ENCODE data around the gene FKBP1A.

The FKBP1A gene

DNA sequence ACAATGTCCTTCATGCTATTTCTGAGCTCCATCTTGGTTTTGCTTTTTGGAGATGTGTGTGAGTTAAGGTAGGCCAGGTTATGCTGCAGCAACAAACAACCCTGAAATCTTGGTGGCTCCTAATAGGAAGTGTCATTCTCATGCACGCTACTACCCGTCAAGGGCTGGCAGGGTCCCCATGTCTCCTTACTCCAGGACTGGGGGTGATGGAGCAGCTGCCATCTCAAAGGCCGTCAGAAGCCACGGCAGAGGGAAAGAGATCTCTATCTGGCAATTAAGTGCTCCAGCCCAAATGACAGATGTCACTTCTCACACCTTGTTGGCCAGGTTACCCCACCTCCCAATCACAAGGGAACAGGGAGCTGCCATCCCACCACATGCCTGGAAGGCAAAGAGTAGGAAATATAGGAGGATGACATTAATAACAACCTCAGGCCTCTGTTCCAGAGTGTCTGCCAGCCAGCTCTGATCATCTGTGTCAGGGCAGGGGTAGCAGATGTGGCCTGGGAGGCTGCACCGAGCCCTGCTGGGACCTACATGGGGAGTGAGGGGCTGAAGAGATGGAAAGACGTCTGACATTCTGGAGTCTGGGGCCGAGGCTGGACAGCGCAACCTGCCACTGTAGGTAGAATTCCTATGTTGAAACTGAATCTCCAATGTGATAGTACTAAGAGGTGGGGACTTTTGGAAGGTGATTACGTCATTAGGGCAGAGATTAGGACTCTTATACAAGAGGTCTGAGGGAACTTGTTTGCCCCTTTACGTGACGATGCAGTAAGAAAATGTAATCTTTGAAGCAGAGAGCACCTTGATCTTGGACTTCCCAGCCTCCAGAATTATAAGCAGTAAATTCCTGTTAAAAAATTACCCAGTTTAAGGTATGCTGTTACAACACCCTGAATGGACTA, 59.1 kb downstream of the FKBP1A start:
- no peak for DNase-seq (ENCODE audit: extremely low spot score)
- ChIA-PET POLR2A (no interaction called here), CTCF (no interaction called here)
- TF ChIP-seq CTBP1 (IDR thresholded peaks at IDR 0.05; ENCODE audit: borderline replicate concordance), result no peak
- no peak for TF ChIP-seq FOXM1 (IDR thresholded peaks at IDR 0.05; ENCODE audit: borderline replicate concordance)
- no peak for TF ChIP-seq SP1 (IDR thresholded peaks at IDR 0.05)
- TF ChIP-seq SUZ12 (IDR thresholded peaks at IDR 0.05), result no peak
- TF ChIP-seq ELF4 (IDR thresholded peaks at IDR 0.05), result no peak
- no peak for TF ChIP-seq LEF1 (IDR thresholded peaks at IDR 0.05; ENCODE audit: borderline replicate concordance)
- no peak for TF ChIP-seq NFRKB (IDR thresholded peaks at IDR 0.05)
- TF ChIP-seq BHLHE40 (IDR thresholded peaks at IDR 0.05; ENCODE audit: borderline replicate concordance), result no peak
- no peak for TF ChIP-seq HDGF (IDR thresholded peaks at IDR 0.05; ENCODE audit: borderline replicate concordance)

DNA sequence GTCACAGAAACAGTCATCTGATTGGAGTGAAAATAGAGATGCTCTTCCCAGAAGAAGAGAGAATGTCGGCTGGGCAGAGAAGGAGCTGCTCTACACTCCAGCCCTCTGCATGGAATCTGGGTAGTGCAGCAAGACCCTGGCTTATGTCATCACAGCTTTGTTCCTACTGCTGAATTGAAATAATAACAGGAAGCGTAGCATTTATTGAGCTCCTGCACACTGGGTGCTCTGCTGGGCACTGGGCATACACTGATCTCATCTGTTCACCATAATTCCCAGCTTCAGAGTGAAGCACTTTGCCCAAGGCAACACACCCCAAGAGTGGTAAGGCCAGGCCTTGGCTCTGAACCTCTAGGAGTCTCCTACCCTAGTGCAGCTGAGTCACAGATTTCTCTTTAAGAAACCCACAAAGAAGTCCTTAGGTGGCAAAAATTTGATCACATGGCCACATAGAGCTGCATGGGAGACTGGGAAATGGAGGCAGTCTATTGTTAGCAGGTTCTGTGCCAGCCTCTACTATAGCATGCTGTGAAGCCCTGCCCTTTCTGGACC, 60.0 kb downstream of the FKBP1A start:
- TF ChIP-seq SP1 (IDR thresholded peaks at IDR 0.05), result no peak
- no peak for TF ChIP-seq CTBP1 (IDR thresholded peaks at IDR 0.05; ENCODE audit: borderline replicate concordance)
- no peak for TF ChIP-seq ZNF384 (IDR thresholded peaks at IDR 0.05)
- no peak for TF ChIP-seq BHLHE40 (IDR thresholded peaks at IDR 0.05; ENCODE audit: borderline replicate concordance)
- TF ChIP-seq FOXA1 (IDR thresholded peaks at IDR 0.05), result no peak
- no peak for TF ChIP-seq ELF4 (IDR thresholded peaks at IDR 0.05)
- no peak for TF ChIP-seq L3MBTL2 (conservative IDR thresholded peaks at IDR 0.05)
- TF ChIP-seq SUZ12 (IDR thresholded peaks at IDR 0.05), result no peak
- TF ChIP-seq, protein P1, sequence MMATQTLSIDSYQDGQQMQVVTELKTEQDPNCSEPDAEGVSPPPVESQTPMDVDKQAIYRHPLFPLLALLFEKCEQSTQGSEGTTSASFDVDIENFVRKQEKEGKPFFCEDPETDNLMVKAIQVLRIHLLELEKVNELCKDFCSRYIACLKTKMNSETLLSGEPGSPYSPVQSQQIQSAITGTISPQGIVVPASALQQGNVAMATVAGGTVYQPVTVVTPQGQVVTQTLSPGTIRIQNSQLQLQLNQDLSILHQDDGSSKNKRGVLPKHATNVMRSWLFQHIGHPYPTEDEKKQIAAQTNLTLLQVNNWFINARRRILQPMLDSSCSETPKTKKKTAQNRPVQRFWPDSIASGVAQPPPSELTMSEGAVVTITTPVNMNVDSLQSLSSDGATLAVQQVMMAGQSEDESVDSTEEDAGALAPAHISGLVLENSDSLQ (IDR thresholded peaks at IDR 0.05), result no peak
- no peak for TF ChIP-seq ARNT (IDR thresholded peaks at IDR 0.05)
- TF ChIP-seq NFRKB (IDR thresholded peaks at IDR 0.05), result no peak
- no peak for TF ChIP-seq FOXK2 (IDR thresholded peaks at IDR 0.05)
- no peak for TF ChIP-seq TARDBP (IDR thresholded peaks at IDR 0.05)
- no peak for TF ChIP-seq LEF1 (IDR thresholded peaks at IDR 0.05; ENCODE audit: borderline replicate concordance)
- no peak for TF ChIP-seq FOXM1 (IDR thresholded peaks at IDR 0.05; ENCODE audit: borderline replicate concordance)
- TF ChIP-seq HDGF (IDR thresholded peaks at IDR 0.05; ENCODE audit: borderline replicate concordance), result no peak
- ChIA-PET POLR2A (no interaction called here), CTCF (interaction anchor here (1.1 kb wide), 1 partner anchor 104 kb away, joined by 4 read pairs; no protein-coding TSS in a partner anchor)

DNA sequence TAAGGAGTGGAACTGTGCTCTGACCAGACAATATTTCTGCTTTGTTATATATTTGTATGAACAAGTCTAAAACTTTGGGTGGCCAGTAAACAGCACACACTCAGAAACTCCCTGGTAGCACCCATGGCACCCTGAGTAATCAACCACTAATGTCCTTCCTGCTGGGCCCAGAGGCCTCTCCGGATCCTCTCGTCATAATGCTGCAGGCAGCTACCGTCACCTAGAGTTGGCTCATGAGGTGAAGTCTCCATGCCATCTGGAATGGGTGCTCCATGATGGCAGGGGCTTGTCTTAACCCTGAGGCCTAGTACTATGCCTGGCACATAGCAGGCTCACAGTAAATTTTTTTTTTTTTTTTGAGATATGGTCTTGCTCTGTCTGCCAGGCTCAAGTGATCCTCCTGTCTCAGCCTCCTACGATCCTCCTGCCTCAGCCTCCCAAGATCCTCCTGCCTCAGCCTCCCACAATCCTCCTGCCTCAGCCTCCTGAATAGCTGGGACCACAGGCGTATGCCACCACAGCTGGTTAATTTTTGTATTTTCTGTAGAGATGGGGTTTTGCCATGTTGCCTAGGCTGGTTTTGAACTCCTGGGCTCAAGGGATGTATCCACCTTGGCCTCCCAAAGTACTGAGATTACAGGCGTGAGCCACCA, 60.9 kb downstream of the FKBP1A start:
- POLR2A ChIA-PET, result no interaction called here
- no peak for DNase-seq (ENCODE audit: extremely low spot score)
- CTCF ChIA-PET, result interaction anchor here (1.1 kb wide), 1 partner anchor 105 kb away, joined by 4 read pairs; no protein-coding TSS in a partner anchor
- no peak for TF ChIP-seq NFRKB (IDR thresholded peaks at IDR 0.05)
- no peak for TF ChIP-seq SUZ12 (IDR thresholded peaks at IDR 0.05)
- no peak for TF ChIP-seq FOXM1 (IDR thresholded peaks at IDR 0.05; ENCODE audit: borderline replicate concordance)
- TF ChIP-seq ZNF384 (IDR thresholded peaks at IDR 0.05), result no peak
- TF ChIP-seq LEF1 (IDR thresholded peaks at IDR 0.05; ENCODE audit: borderline replicate concordance), result no peak
- no peak for TF ChIP-seq FOXK2 (IDR thresholded peaks at IDR 0.05)
- no peak for TF ChIP-seq CTBP1 (IDR thresholded peaks at IDR 0.05; ENCODE audit: borderline replicate concordance)
- TF ChIP-seq L3MBTL2 (conservative IDR thresholded peaks at IDR 0.05), result no peak
- no peak for TF ChIP-seq FOXA1 (IDR thresholded peaks at IDR 0.05)
- TF ChIP-seq BHLHE40 (IDR thresholded peaks at IDR 0.05; ENCODE audit: borderline replicate concordance), result no peak
- TF ChIP-seq, protein P1 (IDR thresholded peaks at IDR 0.05), result no peak
- no peak for TF ChIP-seq TARDBP (IDR thresholded peaks at IDR 0.05)
- no peak for TF ChIP-seq SP1 (IDR thresholded peaks at IDR 0.05)
- no peak for TF ChIP-seq ELF4 (IDR thresholded peaks at IDR 0.05)
- no peak for TF ChIP-seq ARNT (IDR thresholded peaks at IDR 0.05)
- no peak for TF ChIP-seq HDGF (IDR thresholded peaks at IDR 0.05; ENCODE audit: borderline replicate concordance)

More for the DNA sequence above, 60.0 kb downstream of the FKBP1A start:
- DNase-seq (ENCODE audit: extremely low spot score), result no peak

DNA sequence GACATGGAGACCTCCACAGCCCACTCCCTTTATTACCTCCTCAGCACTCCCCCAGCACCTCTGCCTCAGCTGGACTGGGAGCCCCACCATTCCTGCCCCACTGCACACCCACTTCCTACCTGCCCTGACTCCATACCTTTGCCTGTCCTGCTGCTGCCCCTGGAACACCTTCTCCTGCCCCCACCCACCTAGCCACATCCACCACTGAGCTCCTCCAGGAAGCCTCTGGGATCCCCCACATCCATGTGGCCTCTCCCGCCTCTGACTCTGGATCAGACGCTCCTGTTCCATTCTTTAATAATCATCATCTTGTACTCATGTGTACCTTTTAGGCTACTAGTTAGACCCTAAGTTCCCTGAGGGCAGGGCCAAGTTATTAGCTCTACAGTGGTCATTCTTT, 61.8 kb downstream of the FKBP1A start:
- POLR2A ChIA-PET, result no interaction called here
- TF ChIP-seq SP1 (IDR thresholded peaks at IDR 0.05) (no peak), CTBP1 (IDR thresholded peaks at IDR 0.05; ENCODE audit: borderline replicate concordance) (no peak), TARDBP (IDR thresholded peaks at IDR 0.05) (no peak), L3MBTL2 (conservative IDR thresholded peaks at IDR 0.05) (no peak), HDGF (IDR thresholded peaks at IDR 0.05; ENCODE audit: borderline replicate concordance) (no peak), LEF1 (IDR thresholded peaks at IDR 0.05; ENCODE audit: borderline replicate concordance) (no peak), ARNT (IDR thresholded peaks at IDR 0.05) (no peak), ZNF384 (IDR thresholded peaks at IDR 0.05) (no peak), FOXK2 (IDR thresholded peaks at IDR 0.05) (no peak), ELF4 (IDR thresholded peaks at IDR 0.05) (no peak), SUZ12 (IDR thresholded peaks at IDR 0.05) (no peak), FOXM1 (IDR thresholded peaks at IDR 0.05; ENCODE audit: borderline replicate concordance) (no peak), BHLHE40 (IDR thresholded peaks at IDR 0.05; ENCODE audit: borderline replicate concordance) (no peak), FOXA1 (IDR thresholded peaks at IDR 0.05) (no peak)
- TF ChIP-seq, protein P1 (IDR thresholded peaks at IDR 0.05), result no peak
- CTCF ChIA-PET, result no interaction called here
- no peak for DNase-seq (ENCODE audit: extremely low spot score)
